GM13977 (cell line): ENCODE data around the gene IKZF2.
"Not testable (repeated sequence)": the region's sequence is repeated elsewhere in the genome, so short reads cannot be mapped to it uniquely, and the experiment has no call there.

Experiments
- DNase-seq: peaks from one replicate; pipeline ENCODE4 v3.0.0; 2012; ENCODE audit warnings: low spot score
- in situ Hi-C: fragments of 300-500 bp; cut with MboI; formaldehyde crosslinking; loops from one replicate; pipeline ENCODE4 v1.12.0; 2022; ENCODE audit warnings: low sequenced_read_pairs, low pct_unique_long_range_greater_than_20kb, mixed read lengths, inconsistent platforms; ENCODE audit not compliant: unreplicated experiment
- TF ChIP-seq, protein P1 (sequence below): IDR thresholded peaks from 2 replicates; pipeline ENCODE4 v1.5.1; 2012; ENCODE audit warnings: mild to moderate bottlenecking, control low read depth; ENCODE audit not compliant: insufficient read depth; ENCODE audit errors: extremely low read depth, missing control alignments

Gene IKZF2

DNA sequence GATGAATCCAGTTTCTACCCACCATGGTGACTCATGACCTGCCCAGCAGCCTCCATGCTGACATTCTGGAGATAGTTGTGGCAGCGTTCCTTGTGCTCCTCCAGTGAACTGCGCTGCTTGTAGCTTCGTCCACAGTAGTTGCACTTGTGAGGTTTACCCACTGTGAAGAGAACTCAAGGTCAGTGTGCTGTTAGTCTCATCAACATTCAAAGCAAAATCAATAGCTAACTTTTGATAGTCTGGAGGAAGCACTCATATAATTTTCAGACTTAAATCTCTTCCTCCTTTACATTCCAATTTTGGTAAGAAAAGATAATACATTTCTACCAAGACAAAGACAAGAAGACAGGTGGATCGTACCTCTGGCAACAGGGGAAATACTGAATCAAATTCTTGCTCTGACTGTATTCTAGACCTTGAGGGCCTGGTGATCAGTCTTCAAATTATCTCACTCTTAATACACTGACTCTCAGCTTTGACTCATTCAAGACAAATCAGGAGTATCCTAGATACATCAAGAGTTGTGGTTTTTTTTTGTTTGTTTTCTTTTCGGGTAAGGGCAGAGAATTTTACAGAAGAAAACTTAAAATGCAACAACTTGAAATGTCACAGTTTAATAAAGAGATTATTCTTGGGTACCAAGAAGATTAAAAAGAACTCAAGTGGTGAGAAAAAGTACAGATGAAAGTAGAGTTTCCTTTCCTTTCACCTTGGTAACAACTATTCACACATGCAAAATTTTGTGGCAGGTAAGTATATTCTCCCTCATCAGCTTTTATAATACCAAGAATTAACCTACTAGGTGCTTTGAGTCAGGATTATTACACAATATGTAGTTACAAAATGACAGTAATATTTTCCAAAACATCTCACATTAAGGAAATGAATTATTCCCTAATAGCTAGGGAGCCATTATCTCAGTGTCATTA lies 129.2 kb downstream of the IKZF2 start:
- DNase-seq: peak; percentile 37
- TF ChIP-seq, protein P1, sequence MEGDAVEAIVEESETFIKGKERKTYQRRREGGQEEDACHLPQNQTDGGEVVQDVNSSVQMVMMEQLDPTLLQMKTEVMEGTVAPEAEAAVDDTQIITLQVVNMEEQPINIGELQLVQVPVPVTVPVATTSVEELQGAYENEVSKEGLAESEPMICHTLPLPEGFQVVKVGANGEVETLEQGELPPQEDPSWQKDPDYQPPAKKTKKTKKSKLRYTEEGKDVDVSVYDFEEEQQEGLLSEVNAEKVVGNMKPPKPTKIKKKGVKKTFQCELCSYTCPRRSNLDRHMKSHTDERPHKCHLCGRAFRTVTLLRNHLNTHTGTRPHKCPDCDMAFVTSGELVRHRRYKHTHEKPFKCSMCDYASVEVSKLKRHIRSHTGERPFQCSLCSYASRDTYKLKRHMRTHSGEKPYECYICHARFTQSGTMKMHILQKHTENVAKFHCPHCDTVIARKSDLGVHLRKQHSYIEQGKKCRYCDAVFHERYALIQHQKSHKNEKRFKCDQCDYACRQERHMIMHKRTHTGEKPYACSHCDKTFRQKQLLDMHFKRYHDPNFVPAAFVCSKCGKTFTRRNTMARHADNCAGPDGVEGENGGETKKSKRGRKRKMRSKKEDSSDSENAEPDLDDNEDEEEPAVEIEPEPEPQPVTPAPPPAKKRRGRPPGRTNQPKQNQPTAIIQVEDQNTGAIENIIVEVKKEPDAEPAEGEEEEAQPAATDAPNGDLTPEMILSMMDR: no peak
- in situ Hi-C loops: no loop called here

DNA sequence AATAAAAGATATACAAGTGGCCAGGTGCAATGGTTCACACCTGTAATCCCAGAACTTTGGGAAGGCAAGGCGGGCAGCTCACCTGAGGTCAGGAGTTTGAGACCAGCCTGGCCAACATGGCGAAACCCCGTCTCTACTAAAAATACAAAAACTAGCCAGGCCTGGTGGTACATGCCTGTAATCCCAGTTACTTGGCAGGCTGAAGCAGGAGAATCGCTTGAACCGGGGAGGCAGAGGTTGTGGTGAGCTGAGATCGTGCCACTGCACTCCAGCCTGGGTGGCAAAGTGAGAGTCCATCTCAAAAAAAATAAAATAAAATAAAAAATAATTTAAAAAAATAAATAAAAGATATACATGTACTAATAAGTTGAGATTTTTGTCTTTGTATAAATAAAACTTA lies 130.5 kb downstream of the IKZF2 start:
- DNase-seq, in situ Hi-C loops: not testable (repeated sequence)

DNA sequence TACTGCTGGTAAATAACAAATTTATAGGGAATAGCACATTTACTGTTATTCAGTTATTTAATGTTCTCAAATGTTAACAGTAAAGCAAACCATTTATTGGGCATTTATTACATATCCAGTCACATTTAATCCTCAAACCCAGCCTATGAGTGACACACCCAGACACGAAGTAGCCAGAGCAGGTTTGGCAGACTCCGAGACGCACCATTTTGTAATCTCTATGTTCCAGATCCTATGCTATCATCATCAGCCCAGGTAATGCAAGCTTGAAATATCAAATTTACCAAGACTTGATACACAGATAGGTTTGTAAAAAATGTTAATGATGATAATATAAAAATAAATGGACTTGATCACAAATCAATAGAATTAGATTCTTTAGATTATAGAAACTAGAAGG lies 131.1 kb downstream of the IKZF2 start:
- TF ChIP-seq, protein P1: no peak
- in situ Hi-C loops: no loop called here
- DNase-seq: no peak

DNA sequence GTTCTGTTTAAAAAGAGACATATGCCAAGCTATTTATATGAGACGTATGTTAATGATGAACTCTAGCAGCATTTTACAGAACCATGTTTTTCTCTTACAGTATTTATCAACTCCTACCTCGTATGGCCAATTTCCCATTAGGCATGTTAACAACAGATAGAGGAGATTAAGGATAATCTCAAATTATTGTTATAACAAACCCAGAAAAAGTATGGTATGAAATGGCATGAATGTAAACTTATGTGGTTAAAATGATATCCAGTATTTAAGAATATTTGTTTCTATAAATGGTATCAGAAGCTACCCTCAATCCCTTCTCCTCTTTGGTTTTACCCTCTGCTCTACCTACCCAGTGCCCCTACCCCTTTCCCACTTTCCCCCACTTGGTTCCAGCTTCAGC lies 132.0 kb downstream of the IKZF2 start:
- DNase-seq: no peak
- in situ Hi-C loops: no loop called here
- TF ChIP-seq, protein P1: no peak

DNA sequence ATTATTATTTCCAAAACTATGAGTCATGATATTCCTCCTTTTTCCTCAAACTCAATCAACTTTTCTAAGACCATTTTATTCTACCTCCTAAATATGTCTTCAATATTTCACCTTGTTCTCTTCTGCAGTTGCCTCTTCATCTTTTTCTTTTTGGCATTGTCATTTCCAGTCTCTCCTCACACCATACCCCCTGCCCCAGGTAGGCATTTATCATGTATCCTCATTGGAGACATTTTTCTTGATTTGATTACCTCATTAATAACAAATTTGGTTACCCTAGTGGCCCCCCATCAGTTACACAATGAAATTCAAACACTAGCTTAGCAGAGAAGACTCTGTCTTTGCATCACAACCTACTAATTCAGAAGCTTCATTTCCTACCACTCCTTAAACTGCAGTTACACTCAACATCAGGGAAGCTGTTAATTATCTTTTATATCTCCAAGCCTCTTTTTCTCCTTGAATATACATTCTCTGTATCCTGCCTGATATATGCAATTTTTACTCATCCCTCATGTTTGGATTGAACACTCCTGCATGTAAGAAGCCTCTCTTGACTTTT lies 133.0 kb downstream of the IKZF2 start:
- TF ChIP-seq, protein P1: no peak
- DNase-seq: no peak
- in situ Hi-C loops: no loop called here

DNA sequence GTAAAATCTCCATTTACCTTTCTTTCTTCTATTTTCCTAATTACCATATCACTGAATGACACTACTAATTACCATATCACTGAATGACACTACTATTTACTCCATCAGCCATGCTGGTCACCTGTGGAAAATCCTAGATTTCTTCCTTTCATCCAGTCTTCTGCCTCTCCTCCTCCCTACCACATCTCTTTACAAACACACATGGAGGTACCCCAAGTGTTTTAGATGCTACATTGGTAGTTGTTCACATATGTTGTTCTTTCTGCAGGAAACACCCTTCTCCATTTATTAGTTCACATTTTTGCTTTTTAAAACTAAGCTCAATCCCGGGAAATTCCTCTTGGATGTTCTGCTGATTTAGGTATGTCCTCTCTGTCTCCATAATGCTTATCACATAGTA lies 134.0 kb downstream of the IKZF2 start:
- TF ChIP-seq, protein P1: no peak
- DNase-seq: no peak
- in situ Hi-C loops: no loop called here

DNA sequence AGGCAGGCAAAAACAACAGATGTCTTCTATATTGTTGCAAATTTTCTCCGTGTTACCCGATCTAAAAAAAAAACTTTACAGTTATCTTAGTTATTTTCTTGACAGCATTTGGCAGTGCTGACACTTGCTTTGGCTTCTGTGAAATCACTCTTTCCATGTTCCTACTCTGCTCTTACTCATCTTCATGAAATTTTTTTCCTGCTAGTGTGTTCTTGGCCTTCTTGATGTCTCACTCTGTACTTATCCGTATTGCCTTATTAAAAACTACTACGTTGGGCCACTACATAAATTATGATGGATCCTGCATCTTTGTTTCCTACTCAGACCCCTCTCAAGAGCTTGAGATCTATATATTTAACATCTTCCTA lies 134.4 kb downstream of the IKZF2 start:
- TF ChIP-seq, protein P1: no peak
- in situ Hi-C loops: no loop called here
- no peak for DNase-seq
